Gastroesophageal sphincter (tissue), 3 donors: ENCODE results near the gene LUC7L3.
"Not testable (repeated sequence)": the region's sequence is repeated elsewhere in the genome, so short reads cannot be mapped to it uniquely, and the experiment has no call there.

Experiments
- EP300 ChIP-seq: sonication (generic); formaldehyde crosslinking; IDR thresholded peaks from one replicate; pipeline ENCODE4 v1.6.1; 2017; ENCODE audit warnings: antibody characterized with exemption, mild to moderate bottlenecking
- POLR2A ChIP-seq, 2 donors: fragments of 450-650 bp; IDR thresholded peaks; one replicate each; pipeline ENCODE4 v1.6.1; 2017; ENCODE audit warnings: antibody characterized with exemption in 2 of 2, mild to moderate bottlenecking in 2 of 2, moderate library complexity in 1 of 2
- POLR2AphosphoS5 ChIP-seq: sonication (generic); formaldehyde crosslinking; IDR thresholded peaks from one replicate; pipeline ENCODE4 v1.6.1; 2017; ENCODE audit warnings: antibody characterized with exemption
- TF ChIP-seq, protein P1 (sequence below), 4 experiments: fragments of 200-600 bp in 2 of 4; fragments of 450-650 bp in 2 of 4; sonication (generic) in 1 of 4; IDR thresholded peaks; one replicate each; pipeline ENCODE4 v1.5.1; 2017 to 2019; ENCODE audit warnings: antibody characterized with exemption in 4 of 4, mild to moderate bottlenecking in 2 of 4, moderate library complexity in 2 of 4

DNA sequence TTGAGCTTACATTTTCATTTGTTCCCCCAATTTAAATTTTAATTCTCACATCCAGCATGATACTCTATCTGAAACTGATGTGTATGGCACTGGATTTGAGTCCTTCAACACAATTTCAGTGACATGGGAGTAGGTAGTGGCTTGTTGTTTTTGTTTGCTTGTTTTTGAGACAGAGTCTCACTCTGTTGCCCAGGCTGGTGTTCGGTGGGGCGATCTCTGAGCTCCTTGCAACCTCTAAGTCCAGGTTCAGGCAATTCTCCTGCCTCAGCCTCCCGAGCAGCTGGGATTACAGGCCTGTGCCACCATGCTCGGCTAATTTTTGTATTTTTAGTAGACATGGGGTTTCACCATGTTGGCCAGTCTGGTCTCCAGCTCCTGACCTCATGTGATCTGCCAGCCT is 10.3 kb upstream of the LUC7L3 start:
- TF ChIP-seq, protein P1, sequence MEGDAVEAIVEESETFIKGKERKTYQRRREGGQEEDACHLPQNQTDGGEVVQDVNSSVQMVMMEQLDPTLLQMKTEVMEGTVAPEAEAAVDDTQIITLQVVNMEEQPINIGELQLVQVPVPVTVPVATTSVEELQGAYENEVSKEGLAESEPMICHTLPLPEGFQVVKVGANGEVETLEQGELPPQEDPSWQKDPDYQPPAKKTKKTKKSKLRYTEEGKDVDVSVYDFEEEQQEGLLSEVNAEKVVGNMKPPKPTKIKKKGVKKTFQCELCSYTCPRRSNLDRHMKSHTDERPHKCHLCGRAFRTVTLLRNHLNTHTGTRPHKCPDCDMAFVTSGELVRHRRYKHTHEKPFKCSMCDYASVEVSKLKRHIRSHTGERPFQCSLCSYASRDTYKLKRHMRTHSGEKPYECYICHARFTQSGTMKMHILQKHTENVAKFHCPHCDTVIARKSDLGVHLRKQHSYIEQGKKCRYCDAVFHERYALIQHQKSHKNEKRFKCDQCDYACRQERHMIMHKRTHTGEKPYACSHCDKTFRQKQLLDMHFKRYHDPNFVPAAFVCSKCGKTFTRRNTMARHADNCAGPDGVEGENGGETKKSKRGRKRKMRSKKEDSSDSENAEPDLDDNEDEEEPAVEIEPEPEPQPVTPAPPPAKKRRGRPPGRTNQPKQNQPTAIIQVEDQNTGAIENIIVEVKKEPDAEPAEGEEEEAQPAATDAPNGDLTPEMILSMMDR (IDR thresholded peaks at IDR 0.05) = not testable (repeated sequence)
- not testable (repeated sequence) for TF ChIP-seq POLR2A (IDR thresholded peaks at IDR 0.05); EP300; POLR2AphosphoS5
